ENCODE measurements around the gene ASXL1. TPM values are rescaled to one million over a fixed set of nuclear protein-coding genes. Genes with fewer than 3 reads are reported as not detected.

The ASXL1 gene
- total RNA-seq, 1 donor = 51.4 TPM

DNA sequence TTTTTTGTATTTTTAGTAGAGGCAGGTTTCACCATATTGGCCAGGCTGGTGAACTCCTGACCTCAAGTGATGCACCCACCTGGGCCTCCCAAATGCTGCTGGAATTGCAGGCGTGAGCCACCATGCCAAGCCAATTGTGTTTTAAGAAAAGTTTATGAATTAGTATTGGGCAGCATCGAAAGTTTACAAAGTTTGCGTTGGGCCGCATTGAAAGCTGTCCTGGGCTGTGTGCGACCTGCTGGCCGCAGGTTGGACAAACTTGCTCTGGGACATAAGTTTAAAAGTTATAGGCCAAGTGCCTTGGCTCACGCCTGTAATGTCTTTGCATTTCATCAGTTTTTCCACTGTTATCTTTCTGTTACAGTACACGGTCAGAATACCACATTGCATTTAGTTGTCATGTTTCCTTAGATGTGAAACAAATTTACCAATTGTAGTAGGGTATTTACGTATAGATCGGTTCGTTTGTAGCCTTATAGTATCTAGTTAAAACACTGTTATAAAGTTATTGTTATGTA is 39.5 kb downstream of the ASXL1 start:
- DNase-seq (ENCODE audit: low read depth in 2 of 3, low spot score in 2 of 3) = no peak

DNA sequence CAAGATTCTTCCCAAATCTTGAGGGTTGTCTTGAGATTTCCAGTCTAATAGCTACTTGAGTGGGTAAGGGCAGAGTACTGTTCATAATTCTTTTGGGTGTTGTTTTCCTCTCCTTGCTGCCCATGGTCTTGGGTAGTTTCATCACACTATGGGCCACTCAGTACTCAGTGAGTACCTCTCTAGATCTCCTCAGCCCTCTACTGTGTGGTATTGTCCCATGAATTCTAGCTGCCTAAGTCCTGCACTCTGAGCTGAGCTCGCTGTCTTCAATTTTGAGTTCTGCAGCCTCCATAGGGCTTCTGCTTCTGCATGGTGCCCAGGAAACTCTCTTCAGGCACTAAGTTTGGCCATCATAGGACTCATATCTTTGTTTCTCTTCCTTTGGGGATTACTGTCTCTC is 42.3 kb downstream of the ASXL1 start:
- DNase-seq (ENCODE audit: low read depth in 2 of 3, low spot score in 2 of 3) = no peak

DNA sequence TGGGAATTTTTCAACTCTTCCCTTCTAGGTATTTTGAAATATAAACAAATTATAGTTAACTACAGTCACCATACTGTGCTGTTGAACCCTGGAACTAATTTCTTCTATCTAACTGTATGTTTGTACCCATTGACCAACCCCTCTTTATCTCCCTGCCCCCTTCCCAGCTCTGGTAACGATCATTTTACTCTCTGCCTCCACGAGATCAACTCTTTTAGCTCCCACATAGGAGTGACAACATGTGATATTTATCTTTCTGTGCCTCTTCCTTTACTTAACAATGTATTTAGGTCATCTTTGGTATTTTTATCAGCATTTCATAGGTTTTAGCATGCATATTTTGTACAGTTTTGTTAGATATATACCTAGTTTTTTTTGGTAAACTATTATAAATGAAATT is 45.9 kb downstream of the ASXL1 start:
- no peak for DNase-seq (ENCODE audit: low read depth in 2 of 3, low spot score in 2 of 3)

DNA sequence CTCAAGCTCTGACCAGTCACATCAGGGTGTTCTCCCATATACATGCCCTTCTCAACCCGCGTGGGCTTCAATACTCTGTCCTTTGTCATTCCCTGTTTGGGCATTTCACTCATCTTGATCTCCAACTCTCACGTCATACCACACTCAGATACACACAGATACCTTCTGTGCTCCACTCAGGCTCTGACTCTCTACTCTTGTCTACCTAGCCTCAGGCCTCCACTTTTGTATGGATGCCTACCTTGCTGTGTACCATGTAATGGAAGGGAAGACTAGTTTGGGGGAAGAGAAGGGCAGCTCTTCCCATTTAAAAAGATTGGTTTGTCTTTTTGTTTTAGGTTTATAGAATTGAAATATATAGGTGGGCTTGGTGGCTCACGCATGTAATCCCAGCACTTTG is 48.6 kb downstream of the ASXL1 start:
- no peak for DNase-seq (ENCODE audit: low read depth in 2 of 3, low spot score in 2 of 3)

DNA sequence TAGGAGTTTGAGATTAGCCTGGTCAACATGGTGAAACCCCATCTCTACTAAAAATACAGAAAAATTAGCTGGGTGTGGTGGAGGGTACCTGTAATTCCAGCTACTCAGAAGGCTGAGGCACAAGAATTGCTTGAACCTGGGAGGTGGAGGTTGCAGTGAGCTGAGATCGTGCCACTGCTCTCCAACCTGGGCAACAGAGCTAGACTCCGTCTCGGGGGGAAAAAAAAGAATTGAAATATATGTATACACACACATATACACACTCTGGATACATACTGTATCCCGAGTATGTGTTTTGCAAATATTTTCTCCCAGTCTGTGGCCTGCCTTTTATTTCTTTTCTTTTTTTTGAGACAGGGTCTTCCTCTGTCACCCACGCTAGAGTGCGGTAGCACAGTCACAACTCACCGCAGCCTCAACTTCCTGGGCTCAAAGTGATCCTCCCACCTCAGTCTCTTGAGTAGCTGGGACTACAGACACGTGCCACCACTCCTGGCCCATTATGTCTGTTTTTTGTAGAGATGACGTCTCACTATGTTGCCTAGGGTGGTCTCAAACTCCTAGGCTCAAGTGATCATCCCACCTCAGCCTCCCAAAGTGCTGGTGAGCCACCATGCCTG is 49.1 kb downstream of the ASXL1 start:
- DNase-seq (ENCODE audit: low read depth in 2 of 3, low spot score in 2 of 3) = peak in 1 of 3 donors; percentile 19

DNA sequence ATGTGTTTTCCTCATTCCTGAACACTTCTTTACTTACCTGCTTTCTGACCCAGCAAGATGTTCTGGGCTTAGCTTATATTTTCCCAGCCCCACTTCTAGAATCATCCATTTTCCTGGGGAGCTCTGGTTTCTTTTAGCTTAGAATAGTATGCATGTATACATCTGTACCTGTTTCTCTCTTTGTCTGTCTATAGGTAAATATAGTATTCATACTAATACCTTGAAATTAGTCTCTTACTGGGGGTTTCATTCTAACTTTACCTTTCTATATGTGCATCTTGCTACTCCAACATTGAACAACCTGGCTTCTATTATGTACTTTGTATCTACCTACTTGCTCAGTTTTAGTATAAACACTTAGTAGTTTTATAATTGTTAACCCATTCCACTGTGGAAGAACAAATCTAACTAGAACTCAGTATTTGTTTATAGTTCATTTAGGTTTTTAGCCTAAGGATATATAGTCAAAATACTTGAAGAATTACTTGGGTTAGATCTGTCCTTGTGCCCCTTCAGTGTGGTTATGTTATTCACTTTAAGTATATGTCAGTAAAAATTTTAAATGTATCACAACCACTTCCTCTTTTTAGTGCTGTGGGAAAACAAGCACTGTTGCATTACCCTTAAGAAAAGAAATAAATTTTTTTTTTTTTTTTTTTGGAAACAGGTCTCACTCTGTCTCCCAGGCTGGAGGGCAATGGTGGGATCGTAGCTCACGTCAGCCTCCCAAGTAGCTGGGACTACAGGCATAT is 54.0 kb downstream of the ASXL1 start:
- peak in 2 of 3 donors; percentile 37 to 73 for DNase-seq (ENCODE audit: low read depth in 2 of 3, low spot score in 2 of 3)

DNA sequence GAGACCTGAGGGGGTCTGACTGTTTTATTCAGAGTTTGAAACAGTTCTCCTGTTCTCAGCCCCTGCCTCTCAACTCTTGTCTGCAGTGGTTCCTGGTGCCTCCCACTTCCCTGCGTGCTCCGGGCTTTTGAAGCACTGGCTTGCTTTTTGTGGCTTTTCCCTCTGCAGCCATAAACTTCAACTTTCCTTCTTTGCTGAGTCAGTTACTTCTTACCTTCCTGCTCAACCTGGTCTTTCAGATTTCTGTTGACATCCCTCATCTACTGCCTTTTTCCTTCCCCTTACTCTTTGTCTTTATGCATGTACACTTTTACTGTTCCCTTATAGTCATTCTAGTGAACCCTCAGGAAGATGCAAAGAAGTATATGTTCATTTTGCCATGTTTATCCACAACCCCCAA is 57.4 kb downstream of the ASXL1 start:
- no peak for DNase-seq (ENCODE audit: low read depth in 2 of 3, low spot score in 2 of 3)

DNA sequence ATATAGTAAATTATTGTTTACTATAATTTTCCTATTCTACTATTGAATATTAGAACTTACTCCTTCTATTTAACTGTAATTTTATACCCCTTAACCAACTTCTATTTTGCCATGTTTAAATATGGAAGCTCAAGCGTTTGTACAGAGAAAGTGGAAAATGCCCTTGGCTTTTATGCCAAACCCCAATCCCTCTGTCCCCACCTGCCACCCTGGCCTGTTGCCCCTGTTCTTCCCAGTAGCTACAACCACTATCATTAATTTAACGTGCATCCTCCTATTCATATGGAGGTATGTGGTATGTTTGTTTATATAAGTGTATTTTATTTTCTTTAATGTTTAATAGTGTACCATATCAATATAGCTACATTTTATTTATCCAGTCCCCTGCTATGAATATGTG is 58.1 kb downstream of the ASXL1 start:
- no peak for DNase-seq (ENCODE audit: low read depth in 2 of 3, low spot score in 2 of 3)

DNA sequence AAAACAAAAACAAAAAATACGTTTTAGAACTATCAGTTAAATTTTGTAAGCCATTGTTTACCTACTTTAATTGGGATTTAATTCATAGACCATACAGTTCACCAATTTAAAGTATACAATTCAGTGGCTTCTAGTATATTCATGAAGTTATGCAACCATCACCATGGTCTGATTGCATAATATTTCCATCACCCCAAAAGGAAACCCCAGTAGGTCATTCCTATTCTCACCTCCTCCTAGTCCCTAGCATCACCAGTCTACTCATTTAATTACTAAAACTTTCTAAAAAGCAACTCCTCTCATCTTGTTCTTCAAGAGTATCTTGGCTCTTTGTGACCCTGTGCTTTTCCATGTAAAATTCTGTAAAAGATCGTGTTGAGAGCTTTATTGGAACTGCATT is 60.2 kb downstream of the ASXL1 start:
- DNase-seq (ENCODE audit: low read depth in 2 of 3, low spot score in 2 of 3) = no peak

DNA sequence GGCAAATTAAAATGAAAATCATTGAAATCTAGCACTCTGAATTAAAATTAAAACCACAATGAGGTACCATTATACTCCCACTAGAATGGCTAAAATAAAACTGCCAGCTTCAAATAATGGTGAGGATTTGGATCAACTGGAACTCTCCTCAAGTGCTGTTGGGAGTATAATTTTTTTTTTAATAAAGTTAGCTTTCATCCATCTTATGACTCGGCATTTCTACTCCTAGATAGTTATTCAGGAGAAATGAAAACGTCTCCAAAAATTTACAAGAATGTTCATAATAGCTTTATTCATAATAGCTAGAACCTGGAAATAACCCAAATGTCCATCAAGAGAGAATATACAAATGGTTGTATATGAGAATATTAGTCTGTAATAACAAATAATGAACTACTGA is 63.2 kb downstream of the ASXL1 start:
- DNase-seq (ENCODE audit: low read depth in 2 of 3, low spot score in 2 of 3) = no peak

DNA sequence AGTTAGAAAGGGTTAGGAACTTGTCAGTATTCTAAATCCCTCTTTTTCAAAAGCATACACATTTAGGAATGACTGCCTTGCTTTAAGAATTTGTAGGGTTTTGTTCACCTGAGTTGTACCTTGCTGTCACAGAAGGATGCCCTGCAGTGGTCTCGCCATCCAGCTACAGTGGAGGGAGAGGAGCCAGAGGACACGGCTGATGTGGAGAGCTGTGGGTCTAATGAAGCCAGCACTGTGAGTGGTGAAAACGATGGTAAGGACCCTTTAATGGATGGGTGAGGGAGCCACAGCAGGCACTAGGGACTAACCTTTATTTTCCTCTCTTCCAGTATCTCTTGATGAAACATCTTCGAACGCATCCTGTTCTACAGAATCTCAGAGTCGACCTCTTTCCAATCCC is 69.9 kb downstream of the ASXL1 start:
- no peak for DNase-seq (ENCODE audit: low read depth in 2 of 3, low spot score in 2 of 3)

DNA sequence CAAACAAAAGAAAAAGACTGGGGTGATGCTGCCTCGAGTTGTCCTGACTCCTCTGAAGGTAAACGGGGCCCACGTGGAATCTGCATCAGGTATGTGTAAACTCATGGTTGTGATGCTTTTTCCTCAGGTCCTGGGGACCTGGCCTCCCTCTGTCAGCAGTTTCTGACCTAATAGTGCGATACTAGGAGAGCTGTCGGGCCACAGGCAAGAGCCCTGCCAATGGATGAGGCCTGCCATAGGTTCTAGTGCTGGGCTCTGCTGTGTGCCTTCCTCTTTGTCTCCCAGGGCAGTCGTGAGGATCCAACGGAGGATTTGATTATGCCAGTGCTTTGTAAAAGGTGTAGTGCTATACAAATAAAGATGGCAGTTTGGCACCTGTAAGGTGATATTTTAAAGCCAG is 71.2 kb downstream of the ASXL1 start:
- DNase-seq (ENCODE audit: low read depth in 2 of 3, low spot score in 2 of 3) = no peak

DNA sequence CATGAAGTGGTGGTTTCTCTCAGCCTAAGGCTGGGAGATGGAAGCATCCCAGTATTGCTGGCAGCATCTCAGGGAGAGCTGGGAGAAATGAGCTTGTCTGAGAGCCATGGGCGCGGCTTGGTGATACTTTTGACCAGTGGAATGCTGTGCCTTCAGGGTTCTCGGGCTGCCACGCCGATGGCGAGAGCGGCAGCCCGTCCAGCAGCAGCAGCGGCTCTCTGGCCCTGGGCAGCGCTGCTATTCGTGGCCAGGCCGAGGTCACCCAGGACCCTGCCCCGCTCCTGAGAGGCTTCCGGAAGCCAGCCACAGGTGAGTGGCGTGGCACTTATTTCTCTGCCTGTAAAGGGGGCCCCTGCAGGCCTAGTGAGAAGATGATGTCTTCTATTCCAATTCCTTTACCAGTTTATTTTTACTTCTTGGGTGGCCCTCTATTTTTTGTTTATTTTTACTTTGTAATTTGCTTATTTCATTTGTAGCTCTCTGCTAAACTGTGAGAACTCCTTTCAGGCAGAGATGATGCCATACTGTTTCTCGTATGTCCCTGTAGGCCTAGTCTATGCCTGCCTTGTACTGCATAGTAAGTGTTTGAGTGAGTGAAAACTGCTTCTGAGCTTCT is 71.7 kb downstream of the ASXL1 start:
- no peak for DNase-seq (ENCODE audit: low read depth in 2 of 3, low spot score in 2 of 3)

DNA sequence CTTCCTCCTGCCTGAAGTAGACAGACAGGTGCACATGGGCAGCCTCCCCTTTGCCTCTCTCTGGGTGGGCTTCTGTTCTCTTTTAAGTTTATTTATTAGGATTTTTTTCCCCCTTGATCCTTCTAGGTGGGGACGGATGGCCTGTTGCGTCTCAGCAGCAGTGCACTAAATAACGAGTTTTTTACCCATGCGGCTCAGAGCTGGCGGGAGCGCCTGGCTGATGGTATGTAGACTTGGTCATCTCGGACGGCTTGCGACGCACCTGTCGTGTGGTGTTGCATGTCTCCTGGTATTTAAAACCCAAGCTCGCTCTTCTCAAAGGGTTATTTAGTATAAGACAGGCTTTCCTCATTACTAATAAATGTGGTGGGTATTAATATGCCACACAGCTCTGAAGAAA is 73.3 kb downstream of the ASXL1 start:
- no peak for DNase-seq (ENCODE audit: low read depth in 2 of 3, low spot score in 2 of 3)

DNA sequence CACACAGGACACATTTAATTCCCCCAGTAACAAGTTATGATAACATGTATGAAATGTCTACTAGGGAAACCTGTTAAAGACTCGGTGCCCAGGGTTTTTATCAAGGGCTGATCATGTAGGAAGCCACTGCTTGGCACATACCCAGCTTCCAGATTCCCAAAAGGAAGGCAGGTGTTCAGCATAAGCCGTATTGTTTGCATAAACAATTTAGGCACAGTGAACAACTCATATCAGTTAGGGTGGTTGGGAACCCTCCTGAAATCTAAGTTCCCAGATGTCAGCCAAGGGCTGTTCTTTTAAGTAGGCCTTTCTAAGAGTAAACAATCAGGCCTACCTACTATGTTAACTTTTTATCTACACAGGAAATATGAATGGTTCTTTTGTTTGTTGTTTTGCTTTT is 74.1 kb downstream of the ASXL1 start:
- DNase-seq (ENCODE audit: low read depth in 2 of 3, low spot score in 2 of 3) = no peak

DNA sequence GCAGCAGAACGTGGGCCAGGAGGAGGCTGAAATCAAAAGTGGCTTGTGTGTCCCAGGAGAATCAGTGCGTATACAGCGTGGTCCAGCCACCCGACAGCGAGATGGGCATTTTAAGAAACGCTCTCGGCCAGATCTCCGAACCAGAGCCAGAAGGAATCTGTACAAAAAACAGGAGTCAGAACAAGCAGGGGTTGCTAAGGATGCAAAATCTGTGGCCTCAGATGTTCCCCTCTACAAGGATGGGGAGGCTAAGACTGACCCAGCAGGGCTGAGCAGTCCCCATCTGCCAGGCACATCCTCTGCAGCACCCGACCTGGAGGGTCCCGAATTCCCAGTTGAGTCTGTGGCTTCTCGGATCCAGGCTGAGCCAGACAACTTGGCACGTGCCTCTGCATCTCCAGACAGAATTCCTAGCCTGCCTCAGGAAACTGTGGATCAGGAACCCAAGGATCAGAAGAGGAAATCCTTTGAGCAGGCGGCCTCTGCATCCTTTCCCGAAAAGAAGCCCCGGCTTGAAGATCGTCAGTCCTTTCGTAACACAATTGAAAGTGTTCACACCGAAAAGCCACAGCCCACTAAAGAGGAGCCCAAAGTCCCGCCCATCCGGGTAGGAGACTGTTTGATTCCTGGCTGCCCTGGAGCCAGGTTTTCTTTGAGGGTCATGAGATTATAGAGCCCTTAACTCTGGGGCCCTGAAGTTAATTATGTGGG is 75.3 kb downstream of the ASXL1 start:
- no peak for DNase-seq (ENCODE audit: low read depth in 2 of 3, low spot score in 2 of 3)

DNA sequence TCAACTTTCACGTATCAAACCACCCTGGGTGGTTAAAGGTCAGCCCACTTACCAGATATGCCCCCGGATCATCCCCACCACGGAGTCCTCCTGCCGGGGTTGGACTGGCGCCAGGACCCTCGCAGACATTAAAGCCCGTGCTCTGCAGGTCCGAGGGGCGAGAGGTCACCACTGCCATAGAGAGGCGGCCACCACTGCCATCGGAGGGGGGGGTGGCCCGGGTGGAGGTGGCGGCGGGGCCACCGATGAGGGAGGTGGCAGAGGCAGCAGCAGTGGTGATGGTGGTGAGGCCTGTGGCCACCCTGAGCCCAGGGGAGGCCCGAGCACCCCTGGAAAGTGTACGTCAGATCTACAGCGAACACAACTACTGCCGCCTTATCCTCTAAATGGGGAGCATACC is 76.3 kb downstream of the ASXL1 start:
- no peak for DNase-seq (ENCODE audit: low read depth in 2 of 3, low spot score in 2 of 3)

DNA sequence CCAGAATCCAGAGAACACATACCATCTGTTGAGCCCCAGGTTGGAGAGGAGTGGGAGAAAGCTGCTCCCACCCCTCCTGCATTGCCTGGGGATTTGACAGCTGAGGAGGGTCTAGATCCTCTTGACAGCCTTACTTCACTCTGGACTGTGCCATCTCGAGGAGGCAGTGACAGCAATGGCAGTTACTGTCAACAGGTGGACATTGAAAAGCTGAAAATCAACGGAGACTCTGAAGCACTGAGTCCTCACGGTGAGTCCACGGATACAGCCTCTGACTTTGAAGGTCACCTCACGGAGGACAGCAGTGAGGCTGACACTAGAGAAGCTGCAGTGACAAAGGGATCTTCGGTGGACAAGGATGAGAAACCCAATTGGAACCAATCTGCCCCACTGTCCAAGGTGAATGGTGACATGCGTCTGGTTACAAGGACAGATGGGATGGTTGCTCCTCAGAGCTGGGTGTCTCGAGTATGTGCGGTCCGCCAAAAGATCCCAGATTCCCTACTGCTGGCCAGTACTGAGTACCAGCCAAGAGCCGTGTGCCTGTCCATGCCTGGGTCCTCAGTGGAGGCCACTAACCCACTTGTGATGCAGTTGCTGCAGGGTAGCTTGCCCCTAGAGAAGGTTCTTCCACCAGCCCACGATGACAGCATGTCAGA is 77.4 kb downstream of the ASXL1 start:
- DNase-seq (ENCODE audit: low read depth in 2 of 3, low spot score in 2 of 3) = no peak

DNA sequence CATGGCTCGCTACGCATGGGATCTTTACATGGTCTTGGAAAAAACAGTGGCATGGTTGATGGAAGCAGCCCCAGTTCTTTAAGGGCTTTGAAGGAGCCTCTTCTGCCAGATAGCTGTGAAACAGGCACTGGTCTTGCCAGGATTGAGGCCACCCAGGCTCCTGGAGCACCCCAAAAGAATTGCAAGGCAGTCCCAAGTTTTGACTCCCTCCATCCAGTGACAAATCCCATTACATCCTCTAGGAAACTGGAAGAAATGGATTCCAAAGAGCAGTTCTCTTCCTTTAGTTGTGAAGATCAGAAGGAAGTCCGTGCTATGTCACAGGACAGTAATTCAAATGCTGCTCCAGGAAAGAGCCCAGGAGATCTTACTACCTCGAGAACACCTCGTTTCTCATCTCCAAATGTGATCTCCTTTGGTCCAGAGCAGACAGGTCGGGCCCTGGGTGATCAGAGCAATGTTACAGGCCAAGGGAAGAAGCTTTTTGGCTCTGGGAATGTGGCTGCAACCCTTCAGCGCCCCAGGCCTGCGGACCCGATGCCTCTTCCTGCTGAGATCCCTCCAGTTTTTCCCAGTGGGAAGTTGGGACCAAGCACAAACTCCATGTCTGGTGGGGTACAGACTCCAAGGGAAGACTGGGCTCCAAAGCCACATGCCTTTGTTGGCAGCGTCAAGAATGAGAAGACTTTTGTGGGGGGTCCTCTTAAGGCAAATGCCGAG is 78.2 kb downstream of the ASXL1 start:
- no peak for DNase-seq (ENCODE audit: low read depth in 2 of 3, low spot score in 2 of 3)

DNA sequence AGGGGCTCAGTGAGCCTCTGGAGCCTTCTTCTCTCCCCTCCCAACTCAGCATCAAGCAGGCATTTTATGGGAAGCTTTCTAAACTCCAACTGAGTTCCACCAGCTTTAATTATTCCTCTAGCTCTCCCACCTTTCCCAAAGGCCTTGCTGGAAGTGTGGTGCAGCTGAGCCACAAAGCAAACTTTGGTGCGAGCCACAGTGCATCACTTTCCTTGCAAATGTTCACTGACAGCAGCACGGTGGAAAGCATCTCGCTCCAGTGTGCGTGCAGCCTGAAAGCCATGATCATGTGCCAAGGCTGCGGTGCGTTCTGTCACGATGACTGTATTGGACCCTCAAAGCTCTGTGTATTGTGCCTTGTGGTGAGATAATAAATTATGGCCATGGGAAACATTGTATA is 78.8 kb downstream of the ASXL1 start:
- DNase-seq (ENCODE audit: low read depth in 2 of 3, low spot score in 2 of 3) = no peak

Data from hematopoietic multipotent progenitor cell (in vitro differentiated cells).